K562 (cell line): ENCODE results near the gene CCDC15. TPM values are rescaled to one million over a fixed set of nuclear protein-coding genes. Genes with fewer than 3 reads are reported as not detected.

Experiments used
- CAMTA2 ChIP-seq: fragments of 250-450 bp; sonication (Bioruptor Pico); conservative IDR thresholded peaks from 2 replicates; pipeline ENCODE4 v1.5.1; 2022
- HMG20A ChIP-seq: fragments of 450-650 bp; formaldehyde crosslinking; conservative IDR thresholded peaks from 2 replicates; pipeline ENCODE4 v1.4.0; 2020; ENCODE audit warnings: mild to moderate bottlenecking, mixed read lengths
- JUNB ChIP-seq: fragments of 450-650 bp; formaldehyde crosslinking; conservative IDR thresholded peaks from 2 replicates; pipeline ENCODE4 v1.4.0; 2020; ENCODE audit warnings: mild to moderate bottlenecking
- MBD1 ChIP-seq: fragments of 250-450 bp; sonication (Bioruptor Pico); IDR thresholded peaks from 2 replicates; pipeline ENCODE4 v1.8.0; 2022; ENCODE audit warnings: inconsistent platforms
- MCM3 ChIP-seq: fragments of 450-650 bp; IDR thresholded peaks from 2 replicates; pipeline ENCODE4 v1.6.1; 2016
- MNT ChIP-seq, 2 experiments: fragments of 450-650 bp; conservative IDR thresholded peaks; 2 replicates each; pipeline ENCODE4 v1.6.1; 2017; ENCODE audit warnings: mild to moderate bottlenecking in 2 of 2, moderate library complexity in 2 of 2
- PBX2 ChIP-seq, 2 experiments: IDR thresholded peaks in 1 of 2; conservative IDR thresholded peaks in 1 of 2; 2 replicates each; pipeline ENCODE4 v1.6.1; 2016; ENCODE audit warnings: low read depth in 2 of 2, mild to moderate bottlenecking in 1 of 2, missing compliant biosample characterization in 1 of 2, missing genetic modification characterization in 1 of 2, moderate library complexity in 1 of 2
- PHF8 ChIP-seq: fragments of 200-600 bp; sonication (generic); IDR thresholded peaks from 2 replicates; pipeline ENCODE4 v1.6.1; 2012; ENCODE audit warnings: mixed run types, mild to moderate bottlenecking, inconsistent platforms, low read length, moderate library complexity, borderline replicate concordance
- SAP30 ChIP-seq: fragments of 200-600 bp; sonication (generic); IDR thresholded peaks from 2 replicates; pipeline ENCODE4 v1.6.1; 2012; ENCODE audit warnings: borderline replicate concordance, low read depth, mild to moderate bottlenecking, moderate library complexity, low read length, control low read depth, inconsistent platforms; ENCODE audit not compliant: insufficient read depth, poor library complexity, severe bottlenecking
- STAT5A ChIP-seq: IDR thresholded peaks from 2 replicates; pipeline ENCODE4 v1.6.1; 2012; ENCODE audit warnings: low read length, inconsistent platforms, borderline replicate concordance
- THAP12 ChIP-seq: fragments of 250-450 bp; sonication (Bioruptor Pico); IDR thresholded peaks from 2 replicates; pipeline ENCODE4 v1.9.0; 2021; ENCODE audit warnings: mild to moderate bottlenecking, inconsistent platforms
- XRCC4 ChIP-seq: IDR thresholded peaks from one replicate; pipeline ENCODE4 v1.6.1; 2011; ENCODE audit not compliant: insufficient read depth, insufficient read length; ENCODE audit errors: extremely low read depth
- ZNF232 ChIP-seq: sonication (generic); formaldehyde crosslinking; IDR thresholded peaks from 2 replicates; pipeline ENCODE4 v1.8.0; 2022; ENCODE audit warnings: mild to moderate bottlenecking, missing genetic modification reagents
- ZNF280A ChIP-seq: fragments of 450-650 bp; IDR thresholded peaks from 2 replicates; pipeline ENCODE4 v1.6.1; 2018; ENCODE audit warnings: mild to moderate bottlenecking, low read depth; ENCODE audit not compliant: partially characterized antibody
- ZNF347 ChIP-seq: fragments of 450-650 bp; formaldehyde crosslinking; IDR thresholded peaks from 2 replicates; pipeline ENCODE4 v1.4.0; 2020; ENCODE audit warnings: low read depth, mild to moderate bottlenecking, moderate library complexity
- ZNF778 ChIP-seq: fragments of 450-650 bp; formaldehyde crosslinking; IDR thresholded peaks from 2 replicates; pipeline ENCODE4 v1.4.0; 2020; ENCODE audit warnings: mild to moderate bottlenecking, moderate library complexity
- polyA plus RNA-seq, 8 experiments: library from polyadenylated mRNA; depleted of rRNA in 4 of 8; stranded (reverse) in 5 of 8; unstranded in 3 of 8; fragments of >200 nt; fragmentation: Nextera tagmentation in 2 of 8; fragmentation: Illumina TruSeq in 1 of 8; extraction: Ambion mirVana in 2 of 8; extraction: Trizol in 1 of 8; gene quantifications; 2 replicates each; pipeline versions ENCODE4 v1.2.1 to v1.2.3, GENCODE V29; 2011 to 2014; ENCODE audit warnings: inconsistent platforms in 1 of 8, missing spikeins in 1 of 8
- total RNA-seq, 7 experiments: library from RNA; depleted of rRNA in 6 of 7; stranded (reverse); fragments of >200 nt in 6 of 7; fragmentation: Illumina TruSeq in 2 of 7; extraction: Trizol in 2 of 7; gene quantifications; 2 replicates each; pipeline versions ENCODE4 v1.2.1 to v1.2.3, GENCODE V29; 2011 to 2021; ENCODE audit warnings: low replicate concordance in 1 of 7

CCDC15 gene
- total and polyA plus RNA-seq, 9 of the 15 experiments (the other 6 are each of a cell fraction or from before 2014, with no cell fraction given), result 1.9 to 9.2 (median 3.9) TPM

- TF ChIP-seq ZNF347 (CRISPR knock-in tag) (no peak), ZNF232 (CRISPR knock-in tag) (no peak), STAT5A (no peak), MNT (conservative IDR thresholded peaks at IDR 0.05) (peak; percentile 77 to 87), THAP12 (CRISPR knock-in tag) (0 out of 2 replicates have a peak, but pooled peaks have one; percentile 2), PHF8 (peak; percentile 91), HMG20A (CRISPR knock-in tag) (no peak), MCM3 (no peak), ZNF778 (CRISPR knock-in tag) (no peak), XRCC4 (no peak), JUNB (no peak), MBD1 (CRISPR knock-in tag) (no peak), SAP30 (peak; percentile 91), PBX2 (CRISPR knock-in tag; IDR thresholded peaks at IDR 0.05; ENCODE audit: low read depth) (no peak), PBX2 (tag; conservative IDR thresholded peaks at IDR 0.05; ENCODE audit: low read depth) (0 out of 2 replicates have a peak, but pooled peaks have one; percentile 7), CAMTA2 (CRISPR knock-in tag) (no peak), ZNF280A (no peak)
Measured at GRCh38 chr11:124953753-124954589, at the start of gene CCDC15 (continued).
